NCI-H1436 (cell line): ENCODE data around the gene OSBPL3.
A peak's percentile ranks its signal among the peaks of the same experiment; 100 is the strongest.

Experiments
- DNase-seq: peaks from one replicate; lab custom pipeline; 2025; lab: John Stamatoyannopoulos, UW

Gene OSBPL3

DNA sequence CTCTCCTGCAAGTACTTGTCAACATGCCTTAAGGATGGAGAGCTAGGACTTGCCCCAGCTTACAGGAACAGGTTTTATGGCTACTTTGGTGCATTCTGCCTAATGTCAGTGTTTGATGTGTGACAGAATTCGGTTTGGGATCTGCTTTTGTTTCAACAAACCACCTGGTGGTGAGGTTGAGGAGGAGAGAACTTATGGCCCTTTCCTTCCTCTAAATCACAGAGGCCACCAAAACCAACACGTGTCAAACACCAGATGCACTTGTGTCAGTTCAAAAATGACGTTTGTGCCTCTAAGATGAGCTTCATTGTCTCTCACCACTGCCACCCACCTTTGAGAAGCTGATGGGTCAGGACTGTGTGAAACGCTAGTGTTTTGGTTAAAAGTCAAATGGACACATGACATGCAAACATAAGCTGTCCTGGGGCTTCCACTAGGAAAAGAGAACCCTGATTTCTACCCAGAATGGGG is 83.9 kb downstream of the OSBPL3 start:
- no peak for DNase-seq

DNA sequence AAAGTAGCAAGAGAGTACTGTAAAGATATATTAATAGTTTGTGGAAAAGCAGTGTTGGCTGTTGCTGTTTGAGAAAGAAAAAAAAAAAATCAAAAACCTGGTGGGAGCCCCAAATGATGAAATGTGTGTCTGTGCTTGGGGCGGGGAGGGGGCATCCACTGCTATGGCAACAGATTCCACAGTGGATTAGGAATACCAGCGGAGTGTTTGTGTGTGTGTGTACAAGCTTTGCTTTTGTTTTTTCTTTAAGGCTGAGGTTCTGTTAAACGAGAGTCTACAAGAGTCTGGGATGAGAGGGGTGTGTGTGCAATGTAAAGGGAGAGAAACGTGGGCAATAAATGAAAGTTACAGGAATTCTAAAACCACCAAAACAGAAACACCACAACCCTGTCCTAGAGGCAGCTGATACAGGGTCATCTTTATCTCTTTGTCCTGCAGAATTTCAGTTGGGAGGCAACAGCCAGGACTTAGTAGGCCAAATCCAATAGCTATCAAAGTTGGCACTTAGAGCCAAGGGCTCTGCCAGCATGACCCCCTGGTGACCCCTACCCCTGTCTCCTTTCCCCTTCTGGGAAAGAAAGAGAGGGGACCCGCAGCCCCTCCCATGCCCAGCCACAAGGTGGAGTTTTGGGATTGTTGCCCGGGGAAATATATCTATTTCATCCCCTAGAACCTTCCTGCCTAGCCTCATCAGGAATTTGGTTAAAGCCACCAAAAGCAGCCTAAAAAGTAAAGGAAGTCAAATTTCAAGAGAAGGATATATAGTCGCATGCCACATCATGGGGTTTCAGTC is 85.4 kb downstream of the OSBPL3 start:
- no peak for DNase-seq

DNA sequence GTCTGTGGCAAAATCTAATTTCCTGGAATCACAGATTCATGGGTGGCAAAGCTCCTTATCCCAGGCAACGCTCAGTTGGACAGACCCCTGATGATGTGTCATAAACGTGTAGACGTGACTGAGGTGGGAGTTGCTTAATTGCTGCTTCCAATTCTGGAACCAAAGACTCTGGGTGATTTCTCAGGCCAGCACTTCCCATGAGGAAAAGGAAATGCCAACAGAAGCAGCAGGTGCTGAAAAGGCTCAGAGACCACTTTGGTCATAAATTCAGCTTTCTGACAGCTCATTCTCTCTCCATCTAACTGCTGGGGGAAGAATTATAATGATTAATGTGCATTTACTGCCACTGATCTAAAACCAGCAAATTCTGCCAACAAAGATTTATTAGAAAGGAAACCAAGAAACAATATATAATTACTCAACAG is 88.7 kb downstream of the OSBPL3 start:
- DNase-seq: peak; percentile 17

DNA sequence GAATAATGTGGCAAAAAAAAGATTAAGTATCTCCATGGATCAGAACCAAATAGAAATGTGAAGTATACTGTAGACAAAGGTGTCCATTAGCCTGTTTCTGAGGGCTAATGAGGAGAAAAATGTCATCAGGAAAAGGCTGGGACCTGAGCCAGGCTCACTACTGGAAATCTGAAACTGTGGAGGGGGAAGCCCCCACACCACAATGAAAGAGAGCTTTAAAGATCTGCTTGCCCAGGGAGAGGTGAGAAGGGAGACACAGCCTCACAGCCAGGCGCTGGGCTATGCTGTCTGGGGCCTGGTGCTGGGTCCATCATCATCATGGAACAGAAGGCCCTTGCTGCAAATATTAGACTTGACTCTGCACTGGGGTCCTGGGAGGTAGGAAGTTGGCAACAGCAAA is 90.4 kb downstream of the OSBPL3 start:
- DNase-seq: no peak

DNA sequence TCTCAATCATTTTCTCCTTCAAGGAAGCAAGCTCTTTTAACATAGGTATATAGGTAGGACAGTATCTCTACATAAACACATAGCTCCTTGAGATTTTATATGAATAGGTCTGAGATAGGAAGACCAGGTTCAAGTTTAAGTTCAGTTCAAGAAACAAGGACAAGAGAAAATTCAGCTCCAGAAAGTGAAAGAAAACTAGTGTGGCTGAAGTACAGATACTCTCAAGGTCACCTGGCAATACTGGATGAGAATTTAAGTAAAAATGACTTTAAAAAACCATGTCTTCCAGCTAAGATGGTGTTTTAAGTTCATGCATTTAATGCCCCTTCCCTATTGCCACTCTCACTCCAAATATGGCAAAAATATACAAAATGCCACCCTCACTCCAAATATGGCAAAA is 91.3 kb downstream of the OSBPL3 start:
- no peak for DNase-seq

DNA sequence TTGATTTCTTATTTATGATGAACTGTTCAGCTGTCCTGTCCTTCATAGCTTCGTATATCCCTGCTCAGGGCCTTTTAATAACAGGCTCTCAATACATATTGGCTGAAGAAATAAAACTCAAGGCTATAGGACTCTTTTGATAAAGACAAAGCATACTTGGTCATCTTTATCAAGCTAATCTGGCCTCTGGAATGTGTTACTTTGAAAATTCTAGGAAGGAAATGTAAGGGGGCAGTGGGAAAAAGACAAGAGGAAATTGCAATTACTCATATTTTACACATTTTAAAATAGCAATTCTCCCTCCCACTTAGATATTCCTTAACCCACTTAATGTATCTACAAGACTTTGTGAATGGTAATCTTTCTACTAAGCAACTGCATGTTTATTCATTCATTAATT is 94.3 kb downstream of the OSBPL3 start:
- DNase-seq: no peak

DNA sequence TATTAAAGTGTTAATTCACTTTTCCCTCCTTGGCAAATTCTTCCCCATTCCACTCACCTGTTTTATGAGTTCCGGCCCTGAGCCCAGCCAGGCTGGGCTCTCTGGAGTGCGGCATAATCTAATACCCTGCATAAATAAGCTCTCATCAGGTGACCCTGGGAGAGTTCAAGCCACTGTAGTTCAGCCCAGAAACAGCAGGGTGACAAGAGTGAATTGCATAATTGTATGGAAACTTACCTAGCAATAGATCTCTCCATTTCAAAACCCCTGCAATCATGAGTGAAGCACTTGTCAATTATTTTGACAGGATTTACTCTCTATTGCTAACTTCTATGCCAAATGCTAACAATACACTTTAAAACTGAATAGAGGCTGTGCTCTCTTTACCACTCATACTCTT is 94.7 kb downstream of the OSBPL3 start:
- peak; percentile 11 for DNase-seq

DNA sequence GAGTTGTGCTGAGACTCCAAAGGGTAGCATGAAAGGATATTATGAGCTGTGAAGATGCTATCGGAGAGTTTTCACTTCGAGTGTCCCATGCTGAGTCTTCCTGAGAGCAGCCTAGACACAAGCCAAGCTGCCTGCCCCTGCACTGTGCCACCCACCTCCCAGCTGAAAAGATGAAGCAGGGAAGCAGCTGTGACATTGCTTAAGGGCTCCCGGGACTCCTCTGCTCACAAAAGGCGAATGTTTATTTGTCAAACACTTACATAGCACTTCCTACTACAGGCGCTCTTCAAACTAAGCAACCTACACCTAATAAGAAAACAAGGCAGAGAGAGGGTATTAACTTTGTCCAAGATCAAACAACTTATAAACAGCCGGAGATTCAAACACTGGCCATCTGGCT is 95.6 kb downstream of the OSBPL3 start:
- DNase-seq: peak; percentile 66

DNA sequence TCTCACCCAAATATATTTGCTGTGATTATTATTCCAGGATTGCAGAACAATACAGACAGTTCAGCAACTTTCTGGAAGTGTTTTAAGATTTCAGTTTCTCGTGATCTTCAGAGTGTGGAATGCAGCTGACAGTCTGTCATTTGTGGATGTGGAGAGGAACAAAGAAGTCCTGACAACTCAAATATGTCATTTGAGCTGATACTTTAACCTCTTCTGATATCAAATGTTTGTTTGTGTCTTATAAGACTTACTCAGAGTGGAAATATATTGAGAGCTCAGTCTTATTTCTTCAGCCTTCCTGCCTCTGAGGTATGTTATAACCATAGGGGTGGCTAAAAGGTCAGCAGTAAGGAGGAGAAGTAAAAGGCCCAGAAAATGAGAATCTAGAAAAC is 96.4 kb downstream of the OSBPL3 start:
- DNase-seq: no peak

DNA sequence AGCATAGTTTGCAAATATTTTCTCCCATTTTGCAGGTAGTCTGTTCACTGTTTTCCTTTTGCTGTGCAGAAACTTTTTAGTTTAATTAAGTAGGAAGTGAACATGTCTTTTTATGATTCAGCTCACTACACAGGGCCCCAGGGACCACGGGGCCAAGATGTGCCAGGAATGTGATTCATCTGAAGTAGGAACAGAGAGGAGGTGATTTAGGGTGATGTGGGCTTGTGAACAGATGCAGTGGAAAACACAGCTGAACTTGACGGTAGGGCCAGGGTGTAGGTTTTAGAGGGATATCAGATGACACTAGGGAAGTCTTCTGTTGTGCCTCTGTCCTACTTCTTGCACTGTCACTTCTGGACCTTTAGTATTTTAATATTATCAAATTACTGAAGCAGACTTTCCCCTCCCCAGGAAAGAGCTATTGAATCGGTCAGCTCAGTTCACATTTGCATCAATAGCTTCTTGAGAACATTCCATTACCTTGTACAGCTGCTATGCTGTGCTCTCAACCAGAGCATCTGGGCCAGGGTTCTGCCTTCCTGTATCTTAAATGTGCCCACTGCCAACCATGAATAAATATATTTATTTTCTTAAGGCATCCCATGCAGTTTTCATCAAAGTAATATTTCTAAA is 96.9 kb downstream of the OSBPL3 start:
- no peak for DNase-seq

DNA sequence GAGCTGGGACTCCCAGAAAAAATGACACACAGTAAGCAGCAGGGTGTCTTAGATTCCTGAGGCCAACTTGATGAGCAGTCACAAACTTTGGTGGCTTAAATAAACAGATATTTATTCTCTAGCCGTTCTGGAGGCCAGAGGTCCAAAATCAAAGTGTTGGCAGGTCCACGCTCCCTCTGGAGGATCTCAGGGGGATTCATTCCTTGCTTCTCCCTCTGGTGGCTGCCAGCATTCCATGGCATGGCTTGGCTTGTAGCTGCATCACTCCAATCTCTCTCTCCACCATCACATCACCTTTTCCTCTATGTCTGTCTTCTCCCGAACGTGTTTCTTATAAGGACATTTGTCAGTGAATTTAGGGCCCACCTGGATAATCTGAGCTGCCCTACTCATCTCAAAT is 98.4 kb downstream of the OSBPL3 start:
- no peak for DNase-seq

DNA sequence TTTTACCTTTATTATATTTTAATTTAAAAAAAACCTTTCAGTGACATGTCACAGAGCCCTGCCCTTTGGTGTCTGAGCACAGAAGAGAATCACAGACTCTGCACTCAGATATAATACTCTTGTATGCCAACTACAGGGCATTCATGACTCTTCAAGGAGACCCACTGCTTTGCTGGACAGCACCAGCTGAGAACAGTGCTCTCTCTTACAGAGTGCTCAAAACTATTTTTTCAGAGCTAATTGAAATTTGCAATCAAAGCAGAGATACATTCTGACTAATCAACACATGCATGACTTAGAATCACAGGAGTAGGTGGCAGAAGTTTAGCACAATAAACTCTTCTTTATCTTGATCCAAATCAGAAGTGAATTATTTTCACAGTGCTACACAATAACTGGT is 99.1 kb downstream of the OSBPL3 start:
- DNase-seq: no peak

DNA sequence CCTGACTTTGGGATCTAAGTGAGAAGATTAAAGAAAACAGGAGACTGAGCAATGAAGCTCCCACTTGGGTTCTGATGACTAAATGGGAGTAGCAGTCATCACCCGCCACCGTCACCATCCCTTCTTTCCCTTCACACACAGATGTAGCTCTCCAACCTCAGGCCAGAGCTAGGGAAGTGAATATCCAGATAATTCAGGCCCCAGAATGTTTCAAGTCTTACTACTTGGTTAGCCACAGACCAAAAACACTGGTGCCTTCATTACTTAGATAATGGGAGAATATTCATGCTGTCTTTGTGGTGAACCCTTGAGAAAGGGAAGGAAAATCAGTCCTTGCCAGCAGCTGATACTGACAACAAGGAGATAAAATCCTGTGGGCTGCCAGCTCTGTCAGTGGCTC is 100.7 kb downstream of the OSBPL3 start:
- DNase-seq: no peak

DNA sequence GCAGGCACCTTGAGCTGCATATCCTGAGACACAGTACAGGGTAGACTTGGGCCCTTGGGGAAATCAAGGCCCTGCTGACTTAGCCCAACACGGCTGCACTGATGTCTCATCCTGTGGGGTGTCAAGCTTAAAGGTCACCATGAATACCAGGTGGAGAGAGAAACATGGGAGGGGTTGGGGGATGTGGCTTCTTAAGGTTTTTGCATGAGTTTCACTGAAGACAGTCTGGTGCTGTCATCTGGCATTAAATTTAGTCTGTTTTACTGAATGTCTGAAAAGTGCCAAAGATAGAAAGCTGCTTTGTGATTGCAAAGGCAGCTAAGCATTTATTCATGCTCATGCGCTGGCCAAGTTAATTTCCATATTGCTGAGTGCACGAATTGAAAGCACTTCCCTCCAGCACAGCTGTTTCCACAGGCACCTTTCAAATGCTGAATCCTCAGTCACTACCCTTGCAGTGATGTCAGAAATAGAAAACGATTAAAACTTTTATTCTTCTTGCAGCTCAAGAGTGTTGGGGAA is 102.1 kb downstream of the OSBPL3 start:
- no peak for DNase-seq

DNA sequence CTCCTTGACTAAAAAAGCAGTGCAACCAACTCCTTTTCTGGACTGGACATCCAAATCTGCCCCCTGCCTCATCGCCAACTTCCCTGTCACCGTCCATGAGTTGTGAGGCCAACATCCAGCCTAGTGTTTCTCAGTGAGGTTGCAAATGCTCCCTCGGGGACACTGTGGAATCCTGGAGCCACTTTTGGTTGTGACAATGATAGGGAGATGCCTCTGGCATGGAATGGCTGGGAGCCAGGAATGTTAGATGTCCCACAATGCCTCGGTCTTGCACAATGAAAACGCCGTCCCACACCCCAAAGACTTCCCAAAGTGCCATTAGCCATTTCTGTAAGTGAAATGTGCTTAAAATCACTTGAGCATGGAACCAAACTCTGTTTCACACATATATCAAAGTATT is 105.2 kb downstream of the OSBPL3 start:
- no peak for DNase-seq

DNA sequence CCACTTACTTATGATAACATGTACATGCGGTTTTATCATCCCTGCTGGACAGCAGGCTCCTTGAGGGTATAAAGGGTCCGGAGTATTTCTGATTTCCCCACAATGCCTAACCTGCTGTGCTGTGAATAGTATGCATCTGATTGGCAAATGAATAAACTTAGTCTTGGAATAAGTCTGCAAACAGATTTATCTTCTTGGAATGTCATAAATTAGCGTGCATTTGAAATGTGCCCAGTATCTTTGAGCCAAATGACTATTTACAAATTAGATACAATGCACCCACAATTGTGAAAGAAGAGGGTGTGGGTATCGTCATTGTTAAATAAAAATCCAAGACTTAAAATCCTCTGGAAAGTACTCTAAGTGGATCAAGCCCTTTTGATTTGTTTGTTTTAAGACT is 106.0 kb downstream of the OSBPL3 start:
- no peak for DNase-seq

DNA sequence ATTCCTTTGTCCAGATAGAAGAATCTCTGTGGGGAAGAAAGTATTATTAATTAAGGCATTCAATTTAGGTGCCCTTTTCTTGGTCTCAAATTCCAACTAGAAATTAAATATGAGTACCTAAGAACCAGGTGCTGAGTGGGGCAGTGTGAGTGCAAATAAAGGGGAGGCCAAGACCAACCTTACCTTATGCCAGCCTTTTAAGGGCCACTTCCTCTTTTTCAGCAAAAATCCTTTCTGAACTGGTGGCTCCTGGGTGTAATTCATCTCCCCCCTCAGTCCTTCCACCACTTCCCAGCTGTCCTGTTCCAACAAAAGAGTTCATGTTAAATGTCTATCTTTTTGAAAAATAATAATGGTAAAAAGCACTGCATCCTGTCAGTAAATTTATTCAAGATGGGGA is 108.2 kb downstream of the OSBPL3 start:
- no peak for DNase-seq

DNA sequence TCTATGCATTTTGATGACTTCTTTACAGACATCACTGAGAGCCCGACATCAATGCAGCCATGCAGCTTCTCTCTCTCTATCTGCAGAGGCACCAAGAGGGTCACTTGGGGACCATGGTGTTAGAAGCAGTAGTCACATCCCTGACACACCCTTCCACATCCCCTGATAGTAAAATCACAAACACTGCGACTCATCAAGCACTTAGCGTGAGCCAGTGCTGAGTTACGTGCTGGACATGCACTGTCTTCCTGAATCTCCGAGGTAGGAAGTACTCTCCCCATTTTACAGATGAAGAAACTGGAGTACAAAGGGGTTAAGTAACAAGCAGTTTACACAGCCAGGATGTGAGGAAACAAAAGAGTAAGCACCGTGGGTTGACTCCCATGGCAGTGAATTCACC is 109.2 kb downstream of the OSBPL3 start:
- DNase-seq: no peak

DNA sequence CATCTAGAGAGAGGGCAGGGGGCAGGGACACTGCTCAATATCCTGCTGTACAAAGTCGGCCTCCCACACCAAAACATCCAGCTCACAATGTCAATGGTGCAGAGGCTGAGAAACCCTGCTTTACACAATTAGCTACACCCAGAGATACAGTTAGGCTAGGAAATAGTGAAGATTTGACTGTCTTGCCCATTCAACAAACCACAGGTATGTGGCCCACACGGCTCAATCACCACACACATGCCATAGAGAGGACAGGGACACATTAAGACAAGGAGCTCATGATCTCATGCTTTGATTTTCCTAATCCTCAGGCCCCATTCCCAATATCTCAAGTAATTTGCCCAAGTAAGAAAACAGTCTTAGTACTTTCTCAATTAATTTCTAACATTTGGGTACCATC is 110.4 kb downstream of the OSBPL3 start:
- DNase-seq: no peak

DNA sequence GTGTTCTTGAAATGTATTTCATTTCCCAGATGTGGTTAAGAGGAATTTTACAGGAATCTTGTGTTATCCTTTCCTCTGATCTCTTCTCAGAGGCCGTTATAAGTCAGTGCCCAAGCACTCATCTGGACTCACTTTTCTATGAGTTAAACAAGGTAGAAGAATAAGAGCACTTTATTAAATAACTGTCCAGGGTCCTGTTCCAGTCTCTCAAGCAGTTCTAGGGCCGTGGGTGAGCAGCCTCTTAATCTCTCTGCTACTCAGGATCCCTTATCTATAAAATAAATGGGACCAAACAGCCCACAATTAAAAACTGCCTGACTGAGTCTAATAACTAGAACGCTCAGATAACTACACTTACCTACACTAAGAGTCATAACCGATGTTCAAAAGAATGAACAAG is 111.2 kb downstream of the OSBPL3 start:
- no peak for DNase-seq

DNA sequence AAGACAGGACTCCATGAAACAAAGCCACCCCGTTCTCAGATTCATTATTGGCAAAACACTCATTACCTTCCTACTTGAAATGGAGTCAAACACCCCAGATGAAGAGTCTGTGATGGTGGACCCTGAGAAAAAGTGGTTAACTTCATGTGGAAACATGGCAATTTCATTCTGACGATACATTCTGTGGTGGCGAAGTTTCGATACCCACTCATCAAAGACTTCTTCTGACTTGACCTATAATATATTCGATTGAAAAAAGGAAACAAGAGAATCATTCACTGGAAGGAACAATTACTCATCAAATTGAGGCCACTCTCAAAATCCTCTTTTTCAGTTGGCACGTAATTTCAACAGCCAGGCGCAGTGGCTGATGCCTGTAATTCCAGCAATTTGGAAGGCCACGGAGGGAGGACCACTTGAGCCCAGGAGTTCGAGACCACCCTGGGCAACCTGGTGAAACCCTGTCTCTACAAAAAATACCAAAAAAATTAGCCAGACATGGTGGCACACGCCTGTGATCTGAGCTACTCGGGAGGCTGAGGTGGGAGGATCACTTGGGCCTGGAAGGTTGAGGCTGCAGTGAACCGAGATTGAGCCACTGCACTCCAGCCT is 113.9 kb downstream of the OSBPL3 start:
- no peak for DNase-seq

DNA sequence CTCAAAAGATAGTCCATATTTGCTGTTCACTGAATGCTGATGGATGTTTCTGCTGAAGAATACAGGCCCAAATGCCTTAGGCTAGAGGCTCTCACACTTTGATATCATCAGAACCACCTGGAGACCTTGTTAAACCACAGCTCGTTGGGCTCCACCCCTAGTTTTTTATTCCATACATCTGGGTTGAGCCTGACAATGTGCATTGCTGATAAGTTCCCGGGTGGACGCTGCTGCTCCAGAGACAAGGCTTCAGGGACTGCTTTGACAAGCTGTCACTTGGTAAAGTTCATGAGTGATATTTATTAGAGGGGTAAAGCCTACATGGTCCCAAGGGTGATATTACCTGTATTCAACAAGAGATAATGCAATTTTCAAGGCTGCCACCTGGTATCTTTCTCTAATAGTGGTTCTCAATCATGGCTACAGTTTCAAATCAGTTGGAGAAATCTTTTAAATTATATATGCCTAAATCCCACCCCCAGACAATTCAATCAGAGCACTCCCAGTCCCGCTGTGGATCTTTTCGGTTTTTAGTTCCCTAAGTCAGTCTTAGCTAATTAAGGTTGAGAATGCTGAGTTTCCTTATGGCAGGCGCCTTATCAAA is 115.7 kb downstream of the OSBPL3 start:
- no peak for DNase-seq

DNA sequence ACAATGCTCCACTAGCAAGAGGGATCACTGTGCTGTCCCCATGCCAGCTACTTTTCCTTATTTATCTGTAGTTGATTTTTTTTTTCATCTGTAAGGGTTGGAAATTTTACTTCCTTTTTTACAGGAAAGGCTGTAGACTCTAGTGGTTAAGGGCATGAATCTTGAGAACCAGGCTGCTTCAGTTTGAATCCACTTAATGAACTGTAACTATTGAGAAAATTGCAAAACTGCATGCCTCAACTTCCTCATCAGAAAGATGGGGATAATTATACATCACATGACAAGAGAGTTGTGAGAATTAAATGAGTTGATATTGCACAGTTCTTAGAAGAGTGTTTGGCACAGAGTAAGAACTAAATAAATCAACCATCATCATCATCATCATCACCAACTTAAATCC is 116.4 kb downstream of the OSBPL3 start:
- no peak for DNase-seq
